ENCODE results near the gene SNED1.

The SNED1 gene

DNA sequence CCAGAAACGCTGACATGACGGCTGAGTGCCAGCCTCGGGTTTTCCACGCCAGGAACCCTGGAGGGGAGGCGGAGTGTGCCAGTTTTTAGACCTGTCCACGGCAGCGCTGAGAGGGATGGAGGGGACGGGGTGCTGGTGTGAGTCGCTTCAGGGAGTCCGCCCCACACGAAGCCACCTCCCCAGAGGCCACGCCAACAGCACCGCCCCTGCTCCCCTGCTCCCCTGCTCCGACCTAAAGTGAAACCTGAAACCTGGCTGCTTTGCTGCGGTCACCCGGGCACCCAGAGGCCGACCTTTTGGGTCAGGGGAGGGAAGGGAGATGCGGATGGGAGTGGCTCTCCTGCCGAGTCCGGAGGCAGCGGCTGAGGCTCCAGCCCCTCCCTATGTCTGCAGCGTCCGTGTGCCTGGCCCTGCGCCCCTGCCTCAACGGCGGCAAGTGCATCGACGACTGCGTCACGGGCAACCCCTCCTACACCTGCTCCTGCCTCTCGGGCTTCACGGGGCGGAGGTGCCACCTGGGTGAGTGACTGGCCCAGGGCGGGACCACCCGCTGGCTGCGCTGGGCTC, 38.1 kb downstream of the SNED1 start:
- TF ChIP-seq, protein P1, sequence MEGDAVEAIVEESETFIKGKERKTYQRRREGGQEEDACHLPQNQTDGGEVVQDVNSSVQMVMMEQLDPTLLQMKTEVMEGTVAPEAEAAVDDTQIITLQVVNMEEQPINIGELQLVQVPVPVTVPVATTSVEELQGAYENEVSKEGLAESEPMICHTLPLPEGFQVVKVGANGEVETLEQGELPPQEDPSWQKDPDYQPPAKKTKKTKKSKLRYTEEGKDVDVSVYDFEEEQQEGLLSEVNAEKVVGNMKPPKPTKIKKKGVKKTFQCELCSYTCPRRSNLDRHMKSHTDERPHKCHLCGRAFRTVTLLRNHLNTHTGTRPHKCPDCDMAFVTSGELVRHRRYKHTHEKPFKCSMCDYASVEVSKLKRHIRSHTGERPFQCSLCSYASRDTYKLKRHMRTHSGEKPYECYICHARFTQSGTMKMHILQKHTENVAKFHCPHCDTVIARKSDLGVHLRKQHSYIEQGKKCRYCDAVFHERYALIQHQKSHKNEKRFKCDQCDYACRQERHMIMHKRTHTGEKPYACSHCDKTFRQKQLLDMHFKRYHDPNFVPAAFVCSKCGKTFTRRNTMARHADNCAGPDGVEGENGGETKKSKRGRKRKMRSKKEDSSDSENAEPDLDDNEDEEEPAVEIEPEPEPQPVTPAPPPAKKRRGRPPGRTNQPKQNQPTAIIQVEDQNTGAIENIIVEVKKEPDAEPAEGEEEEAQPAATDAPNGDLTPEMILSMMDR (conservative IDR thresholded peaks at IDR 0.05; ENCODE audit: low read depth, low read length): no peak
- Histone ChIP-seq H3K4me1 (ENCODE audit: low read depth, poor library complexity, severe bottlenecking) (no peaks in the 10 kb centered on the region), H3K4me2 (peak overlapping the region; percentile 78), H3K4me3 (IDR thresholded peaks at IDR 0.05; ENCODE audit: insufficient read depth, low read depth, low read length) (peak overlapping the region; percentile 75), H3K79me2 (ENCODE audit: insufficient read depth, low read depth) (no peaks in the 10 kb centered on the region), H3K27me3 (ENCODE audit: insufficient read depth, low read depth) (peaks cover 2% of the 10 kb centered on the region; the same call in 1 of the 2 replicates), H2AFZ (ENCODE audit: low read depth) (peak overlapping the region; percentile 59; the same call in 1 of the 2 replicates), H3K27ac (no peak overlapping the region), H4K20me1 (ENCODE audit: insufficient read depth) (no peaks in the 10 kb centered on the region), H3K36me3 (ENCODE audit: insufficient read depth) (no peaks in the 10 kb centered on the region), H3K9ac (no peak overlapping the region; the same call in 1 of the 2 replicates)

DNA sequence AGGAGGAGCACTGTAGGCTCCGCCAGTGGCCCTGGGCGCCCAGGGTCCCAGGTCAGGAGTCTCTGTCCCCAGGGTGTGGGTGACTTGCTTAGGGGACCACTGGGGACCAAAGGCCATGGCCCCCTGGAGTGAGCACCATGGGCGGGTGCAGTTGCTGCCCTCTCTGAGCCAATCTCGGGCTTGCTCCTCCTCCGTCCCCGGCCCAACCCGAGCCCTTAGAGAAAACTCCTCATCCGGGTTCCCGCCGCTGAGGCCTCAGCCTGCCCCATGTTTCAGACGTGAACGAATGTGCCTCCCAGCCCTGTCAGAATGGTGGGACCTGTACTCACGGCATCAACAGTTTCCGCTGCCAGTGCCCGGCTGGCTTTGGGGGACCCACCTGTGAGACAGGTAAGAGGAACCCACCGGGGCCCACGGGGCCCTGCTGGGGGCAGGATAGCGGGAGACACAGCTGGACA, 38.6 kb downstream of the SNED1 start:
- no peak overlapping the region for H3K27ac ChIP-seq
- peak overlapping the region; percentile 59; the same call in 1 of the 2 replicates for H2AFZ ChIP-seq (ENCODE audit: low read depth)

DNA sequence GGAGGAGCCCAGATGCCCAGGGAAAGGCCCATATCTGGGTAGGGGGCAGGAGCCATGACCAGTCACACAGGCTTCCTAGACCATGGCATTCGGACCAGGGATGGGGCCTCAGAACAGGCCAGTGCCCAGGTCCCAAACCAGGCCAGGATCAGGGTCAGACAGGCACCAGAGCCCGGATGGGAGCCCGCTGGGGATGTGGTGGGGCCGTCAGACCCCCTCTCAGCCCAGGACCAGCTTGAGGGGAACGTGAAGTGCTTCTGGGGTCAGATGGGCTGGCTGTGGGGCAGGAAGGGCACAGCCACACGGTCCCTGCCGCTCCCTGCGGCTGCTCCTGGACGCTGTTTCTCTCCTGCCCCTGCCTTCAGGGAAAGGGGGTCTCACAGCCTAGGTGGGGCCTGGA, 39.1 kb downstream of the SNED1 start:
- Histone ChIP-seq H3K36me3 (ENCODE audit: insufficient read depth) (no peaks in the 10 kb centered on the region), H3K79me2 (ENCODE audit: insufficient read depth, low read depth) (no peaks in the 10 kb centered on the region), H3K4me2 (no peak overlapping the region), H3K27me3 (ENCODE audit: insufficient read depth, low read depth) (peaks cover 2% of the 10 kb centered on the region; the same call in 1 of the 2 replicates), H3K4me3 (IDR thresholded peaks at IDR 0.05; ENCODE audit: insufficient read depth, low read depth, low read length) (no peak overlapping the region), H3K9ac (no peak overlapping the region), H4K20me1 (ENCODE audit: insufficient read depth) (no peaks in the 10 kb centered on the region), H2AFZ (ENCODE audit: low read depth) (no peak overlapping the region), H3K27ac (no peak overlapping the region), H3K4me1 (ENCODE audit: low read depth, poor library complexity, severe bottlenecking) (no peaks in the 10 kb centered on the region)
- TF ChIP-seq, protein P1 (conservative IDR thresholded peaks at IDR 0.05; ENCODE audit: low read depth, low read length): no peak

More for the DNA sequence above, 38.6 kb downstream of the SNED1 start:
- TF ChIP-seq, protein P1 (conservative IDR thresholded peaks at IDR 0.05; ENCODE audit: low read depth, low read length): no peak
- no peaks in the 10 kb centered on the region for H3K79me2 ChIP-seq (ENCODE audit: insufficient read depth, low read depth)
- H3K4me3 ChIP-seq (IDR thresholded peaks at IDR 0.05; ENCODE audit: insufficient read depth, low read depth, low read length): peak overlapping the region; percentile 75
- peaks cover 2% of the 10 kb centered on the region; the same call in 1 of the 2 replicates for H3K27me3 ChIP-seq (ENCODE audit: insufficient read depth, low read depth)
- H3K9ac ChIP-seq: no peak overlapping the region
- peak overlapping the region; percentile 78 for H3K4me2 ChIP-seq
- no peaks in the 10 kb centered on the region for H3K4me1 ChIP-seq (ENCODE audit: low read depth, poor library complexity, severe bottlenecking)
- no peaks in the 10 kb centered on the region for H4K20me1 ChIP-seq (ENCODE audit: insufficient read depth)
- no peaks in the 10 kb centered on the region for H3K36me3 ChIP-seq (ENCODE audit: insufficient read depth)

DNA sequence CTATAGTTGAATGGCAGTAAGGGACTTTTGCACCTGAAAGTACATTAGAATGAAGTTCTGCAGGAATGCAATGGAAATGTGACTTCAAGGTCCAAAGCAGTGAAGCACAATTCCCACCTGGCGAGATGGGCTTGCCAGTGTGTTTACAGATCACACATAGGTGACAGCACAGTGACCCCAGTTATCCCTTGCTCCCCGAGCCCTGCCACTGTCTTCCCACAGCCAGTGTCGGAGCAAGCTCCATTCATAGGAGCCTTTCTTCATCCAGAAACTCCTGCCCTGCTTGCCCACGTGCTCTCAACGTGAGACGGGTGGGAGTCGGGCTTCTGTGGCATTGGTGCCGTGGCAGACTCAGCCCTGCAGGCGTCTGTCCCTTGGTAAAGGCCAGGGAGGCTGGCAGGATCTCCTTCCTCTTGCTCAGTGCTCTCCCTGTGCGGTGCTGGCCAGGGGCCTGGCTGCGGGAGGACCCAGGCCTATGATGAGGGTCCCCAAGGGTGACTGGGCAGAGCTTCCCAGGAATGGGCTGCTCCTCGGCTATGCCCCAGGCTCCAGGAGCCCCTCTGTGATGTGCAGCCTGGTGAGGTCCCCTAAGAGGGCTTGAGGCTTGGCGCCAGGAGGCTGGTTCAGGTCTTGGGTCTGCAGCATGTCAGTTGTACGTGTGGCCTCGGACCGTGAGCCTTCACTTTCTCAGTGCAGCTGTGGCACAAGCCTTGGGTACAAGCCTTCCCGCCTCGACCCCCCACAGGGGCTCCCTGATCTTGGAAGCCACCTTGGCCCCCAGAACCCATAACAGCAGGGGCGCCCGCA, 40.2 kb downstream of the SNED1 start:
- H3K4me1 ChIP-seq (ENCODE audit: low read depth, poor library complexity, severe bottlenecking): no peaks in the 10 kb centered on the region
- H2AFZ ChIP-seq (ENCODE audit: low read depth): no peak overlapping the region
- no peak overlapping the region for H3K4me3 ChIP-seq (IDR thresholded peaks at IDR 0.05; ENCODE audit: insufficient read depth, low read depth, low read length)
- no peak overlapping the region for H3K4me2 ChIP-seq
- no peaks in the 10 kb centered on the region for H4K20me1 ChIP-seq (ENCODE audit: insufficient read depth)
- TF ChIP-seq, protein P1 (conservative IDR thresholded peaks at IDR 0.05; ENCODE audit: low read depth, low read length): no peak
- peaks cover 11% of the 10 kb centered on the region; the same call in 1 of the 2 replicates for H3K27me3 ChIP-seq (ENCODE audit: insufficient read depth, low read depth)
- H3K36me3 ChIP-seq (ENCODE audit: insufficient read depth): no peaks in the 10 kb centered on the region
- H3K79me2 ChIP-seq (ENCODE audit: insufficient read depth, low read depth): no peaks in the 10 kb centered on the region
- H3K9ac ChIP-seq: no peak overlapping the region
- H3K27ac ChIP-seq: no peak overlapping the region
